ENCODE measurements around the gene JOSD2.

The JOSD2 gene

DNA sequence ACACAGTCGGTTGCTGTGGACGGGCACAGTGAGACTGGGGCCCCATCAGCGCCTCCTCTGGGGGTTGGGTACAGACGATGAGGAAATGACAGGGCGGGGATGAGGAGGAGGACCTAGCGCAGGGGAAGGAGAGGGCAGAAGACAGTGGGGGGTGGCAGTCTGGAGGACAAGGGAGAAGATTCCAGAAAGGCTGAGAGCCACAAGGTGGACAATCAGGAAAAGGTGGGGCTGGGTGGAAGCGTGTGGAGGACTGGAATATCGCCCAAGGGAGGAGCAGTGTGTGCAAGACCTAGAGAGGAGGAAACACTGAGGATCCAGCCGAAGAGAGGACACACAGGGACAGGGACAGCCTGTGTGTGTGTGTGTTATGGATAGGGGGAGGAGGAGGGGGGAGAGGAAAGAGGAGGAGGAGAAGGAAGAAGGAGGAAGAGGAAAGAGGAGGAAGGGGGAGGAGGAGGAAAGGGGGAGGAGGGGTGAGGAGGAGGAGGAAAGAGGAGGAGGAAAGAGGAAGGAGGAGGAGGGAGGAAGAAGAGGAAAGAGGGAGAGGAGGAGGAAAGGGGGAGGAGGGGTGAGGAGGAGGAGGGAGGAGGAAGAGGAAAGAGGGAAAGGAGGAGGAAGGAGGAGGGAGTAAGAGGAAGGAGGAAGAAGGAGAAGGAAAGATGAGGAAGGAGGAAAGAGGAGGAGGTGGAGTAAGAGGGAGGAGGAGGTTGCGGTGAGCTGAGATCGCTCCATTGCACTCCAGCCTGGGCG is 18.5 kb downstream of the JOSD2 start:
- no peak for DNase-seq

DNA sequence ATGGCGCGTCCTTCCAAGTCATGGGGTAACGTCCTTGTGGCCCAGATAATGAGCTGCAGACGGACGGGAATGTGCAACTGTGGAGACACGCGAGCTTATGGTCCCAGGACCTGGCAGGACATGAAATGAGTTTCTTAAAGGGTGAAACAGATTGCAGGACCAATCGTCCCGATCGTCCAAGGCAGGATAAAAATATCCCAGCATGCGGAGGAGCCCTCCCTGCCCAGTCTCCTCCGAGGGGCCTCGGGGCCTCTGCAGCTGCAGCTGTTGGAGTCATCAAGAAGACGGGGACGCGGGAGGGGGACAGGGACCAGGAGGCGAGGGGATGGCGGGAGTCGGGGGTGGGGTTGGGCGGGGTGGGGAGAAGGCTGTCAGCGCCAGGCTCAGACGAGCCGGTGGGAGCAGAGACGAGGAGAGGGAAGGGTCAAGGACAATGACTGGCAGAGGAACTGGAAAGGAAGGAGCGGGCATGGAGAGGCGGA is 20.0 kb downstream of the JOSD2 start:
- no peak for DNase-seq

DNA sequence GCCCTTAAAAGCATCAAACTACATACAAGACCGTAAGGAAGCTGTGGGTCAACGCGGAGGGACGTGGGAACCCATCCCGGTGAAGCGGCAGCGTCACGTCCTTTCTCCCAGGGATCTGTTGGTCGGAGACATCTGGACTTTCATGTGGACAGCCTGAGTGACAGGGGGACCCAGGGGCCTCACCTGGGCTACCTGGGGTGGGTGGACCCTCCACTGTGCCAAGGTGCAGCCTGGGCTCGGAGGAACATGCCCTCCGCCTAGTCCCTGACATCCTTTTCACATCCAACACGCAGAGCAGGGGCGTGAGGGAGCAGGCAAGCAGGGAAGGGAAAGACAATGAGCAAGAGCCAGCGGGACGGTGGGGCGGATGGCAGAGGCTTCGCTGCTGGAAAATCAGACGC is 20.6 kb downstream of the JOSD2 start:
- no peak for DNase-seq

DNA sequence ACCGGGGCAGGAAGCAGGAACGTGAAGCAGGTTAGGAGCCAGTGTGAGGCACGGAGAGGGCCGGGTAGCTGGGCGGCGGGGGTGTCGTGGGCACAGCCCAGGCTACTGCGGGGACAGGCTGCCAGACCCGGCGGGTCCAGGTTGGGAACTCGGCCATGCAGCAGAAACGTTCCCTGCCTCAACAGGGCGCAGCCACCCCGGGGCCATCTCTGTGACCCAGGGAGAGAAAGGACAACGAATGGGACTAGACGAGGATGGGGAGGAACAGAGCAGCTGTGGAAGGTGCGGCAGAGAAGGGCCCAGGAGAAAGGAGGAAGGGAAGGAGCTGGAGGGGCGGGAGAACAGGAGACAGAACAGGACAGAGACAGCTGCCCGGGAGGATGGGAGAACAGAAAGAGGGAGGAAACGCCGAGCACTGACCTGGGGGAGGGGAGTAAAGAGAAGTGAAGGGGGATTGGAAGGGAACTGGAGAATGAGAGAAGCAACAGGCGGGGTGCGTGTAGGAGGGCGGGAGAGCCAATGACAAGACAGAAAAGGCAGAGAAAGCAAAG is 21.5 kb downstream of the JOSD2 start:
- no peak for DNase-seq

DNA sequence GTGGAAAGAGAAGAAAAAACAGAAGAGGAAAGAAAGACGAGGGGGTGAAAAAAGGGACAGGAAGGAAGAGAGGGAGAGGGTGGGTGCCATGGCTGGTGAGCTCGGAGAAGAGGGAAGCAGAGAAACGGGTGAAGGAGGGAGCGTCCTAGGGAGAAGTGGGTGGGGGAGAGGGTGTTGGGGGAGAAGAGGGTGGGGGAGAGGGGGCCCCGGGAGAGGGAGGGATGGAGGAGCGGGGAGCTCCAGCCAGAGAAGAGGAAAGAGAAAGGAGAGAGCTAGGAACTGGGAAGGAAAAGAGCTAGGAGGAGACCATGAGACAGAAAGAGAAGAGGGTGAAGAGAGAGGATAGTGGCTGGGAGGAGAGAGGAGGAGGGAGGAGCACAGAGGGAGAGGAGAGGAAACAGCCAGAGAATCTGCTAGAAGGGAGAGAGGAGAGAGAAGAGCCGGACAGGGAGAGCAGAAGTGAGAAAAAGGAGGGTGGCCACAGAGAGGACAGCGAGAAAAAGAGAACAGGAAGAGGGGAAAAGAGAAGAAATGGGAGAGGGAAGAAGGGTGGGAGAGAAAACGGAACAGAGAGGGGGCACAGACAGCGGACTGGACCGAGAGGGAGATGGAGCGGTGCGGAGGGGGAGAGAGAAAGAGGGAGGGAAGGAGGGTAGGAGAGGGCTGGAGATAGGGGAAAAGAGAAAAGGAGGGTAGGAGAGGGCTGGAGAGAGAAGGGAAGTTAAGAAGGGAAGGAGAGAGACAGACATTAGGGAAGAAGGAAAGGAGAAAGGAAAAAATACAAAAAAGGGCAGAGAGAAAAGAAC is 22.4 kb downstream of the JOSD2 start:
- DNase-seq: no peak

DNA sequence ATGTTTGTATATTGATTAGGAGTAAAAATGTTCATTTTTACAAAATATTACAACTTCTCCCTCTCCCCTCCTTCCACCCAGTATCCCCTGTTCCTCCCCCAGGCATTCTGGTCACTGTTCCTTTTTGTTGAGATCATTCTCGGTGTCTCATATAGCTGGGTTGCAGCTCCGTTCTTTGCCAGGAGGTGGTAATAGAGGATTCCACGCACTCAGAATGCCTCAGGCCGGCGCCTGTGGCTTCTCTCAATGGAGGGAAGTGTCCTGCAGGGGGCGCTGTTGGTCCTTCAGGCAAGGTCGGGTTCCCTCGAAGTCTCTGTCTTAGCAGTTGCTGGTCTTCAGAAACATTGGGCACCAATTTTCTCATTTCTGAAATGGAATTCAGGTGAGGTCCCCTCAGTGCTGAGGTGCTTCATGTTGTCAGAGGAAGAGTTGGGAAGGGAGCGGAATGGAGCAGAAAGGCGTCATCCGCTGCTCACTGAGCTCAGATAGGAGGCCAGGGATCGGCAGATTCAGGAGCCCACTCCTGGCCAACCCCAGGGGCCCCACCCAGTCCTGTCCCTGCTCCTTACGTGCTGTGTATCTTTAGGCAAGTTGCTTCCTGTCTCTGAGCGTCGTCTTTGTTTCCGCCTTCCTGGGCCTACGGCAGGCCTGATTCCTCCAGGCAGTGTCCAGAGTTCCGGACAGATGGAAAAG is 24.0 kb downstream of the JOSD2 start:
- DNase-seq: no peak

DNA sequence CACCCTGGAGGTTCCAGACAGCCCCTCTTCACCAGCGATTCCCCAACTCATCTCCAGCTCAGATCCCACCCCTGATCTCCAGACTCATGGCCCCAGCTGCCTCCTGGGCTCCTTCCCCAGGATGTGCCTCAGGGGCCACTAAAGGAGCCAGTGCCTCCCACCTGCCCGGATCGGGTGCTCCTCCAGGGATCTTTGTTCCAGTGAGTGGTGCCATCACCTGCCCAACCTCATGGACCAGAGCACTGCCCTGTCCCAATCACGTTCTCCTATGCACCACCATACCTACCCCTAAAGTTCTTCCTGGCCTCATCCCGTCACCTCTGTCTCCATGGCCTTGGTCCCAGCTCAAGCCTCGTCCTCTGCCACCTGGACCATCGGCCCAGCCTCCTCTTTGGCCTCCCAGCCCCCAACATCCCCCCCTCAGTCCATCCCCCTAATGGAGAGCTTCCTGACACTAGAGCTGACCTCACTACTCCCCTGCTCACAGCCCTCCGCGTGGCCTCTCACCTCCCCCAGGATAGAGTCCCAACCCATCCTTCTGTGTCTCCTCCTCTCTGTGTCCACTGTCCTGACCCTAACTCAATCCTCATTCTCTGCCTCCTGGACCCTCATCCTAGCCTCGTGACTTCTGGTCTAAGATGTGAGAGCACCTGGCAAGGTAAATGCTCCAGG is 25.6 kb downstream of the JOSD2 start:
- no peak for DNase-seq

DNA sequence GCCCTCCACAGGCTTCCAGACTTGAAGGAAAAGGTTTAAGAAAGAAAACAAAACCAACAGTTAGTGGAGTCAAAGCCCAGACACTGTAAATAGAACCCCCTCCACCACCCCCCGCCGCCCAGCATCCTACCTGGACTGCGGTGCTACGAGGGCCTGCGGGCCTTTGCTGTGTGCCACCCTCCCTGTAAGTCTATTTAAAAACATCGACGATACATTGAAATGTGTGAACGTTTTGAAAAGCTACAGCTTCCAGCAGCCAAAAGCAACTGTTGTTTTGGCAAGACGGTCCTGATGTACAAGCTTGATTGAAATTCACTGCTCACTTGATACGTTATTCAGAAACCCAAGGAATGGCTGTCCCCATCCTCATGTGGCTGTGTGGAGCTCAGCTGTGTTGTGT is 28.1 kb downstream of the JOSD2 start:
- DNase-seq: no peak

DNA sequence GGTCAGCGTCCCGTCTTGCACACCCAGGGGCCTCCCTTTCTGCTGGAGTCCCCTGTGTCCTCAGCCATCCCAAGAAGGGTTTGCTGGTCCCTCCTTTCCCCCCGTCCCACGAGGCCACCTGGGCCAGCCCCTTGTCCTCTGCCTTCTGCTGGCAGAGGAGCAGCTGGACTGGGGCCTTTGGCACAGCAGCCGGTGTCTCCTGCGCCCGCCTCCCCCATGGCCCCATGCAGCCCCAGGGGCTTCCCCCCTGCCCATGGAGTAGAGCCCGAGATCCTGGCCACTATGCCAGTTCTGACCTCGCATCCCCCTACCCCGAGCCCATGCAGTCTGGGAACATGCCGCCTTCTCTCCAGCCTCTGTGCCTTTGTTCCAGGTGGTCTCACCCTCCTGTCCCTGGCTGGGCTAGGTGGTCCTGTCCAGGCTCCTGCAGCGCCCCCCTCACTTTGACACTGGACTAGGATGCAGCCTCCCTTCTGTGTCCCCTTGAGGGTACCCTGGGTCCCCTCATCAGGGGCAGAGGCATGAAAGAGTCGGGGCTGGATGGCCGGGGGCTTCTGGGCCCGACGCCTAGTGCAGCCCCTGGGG is 28.6 kb downstream of the JOSD2 start:
- no peak for DNase-seq

DNA sequence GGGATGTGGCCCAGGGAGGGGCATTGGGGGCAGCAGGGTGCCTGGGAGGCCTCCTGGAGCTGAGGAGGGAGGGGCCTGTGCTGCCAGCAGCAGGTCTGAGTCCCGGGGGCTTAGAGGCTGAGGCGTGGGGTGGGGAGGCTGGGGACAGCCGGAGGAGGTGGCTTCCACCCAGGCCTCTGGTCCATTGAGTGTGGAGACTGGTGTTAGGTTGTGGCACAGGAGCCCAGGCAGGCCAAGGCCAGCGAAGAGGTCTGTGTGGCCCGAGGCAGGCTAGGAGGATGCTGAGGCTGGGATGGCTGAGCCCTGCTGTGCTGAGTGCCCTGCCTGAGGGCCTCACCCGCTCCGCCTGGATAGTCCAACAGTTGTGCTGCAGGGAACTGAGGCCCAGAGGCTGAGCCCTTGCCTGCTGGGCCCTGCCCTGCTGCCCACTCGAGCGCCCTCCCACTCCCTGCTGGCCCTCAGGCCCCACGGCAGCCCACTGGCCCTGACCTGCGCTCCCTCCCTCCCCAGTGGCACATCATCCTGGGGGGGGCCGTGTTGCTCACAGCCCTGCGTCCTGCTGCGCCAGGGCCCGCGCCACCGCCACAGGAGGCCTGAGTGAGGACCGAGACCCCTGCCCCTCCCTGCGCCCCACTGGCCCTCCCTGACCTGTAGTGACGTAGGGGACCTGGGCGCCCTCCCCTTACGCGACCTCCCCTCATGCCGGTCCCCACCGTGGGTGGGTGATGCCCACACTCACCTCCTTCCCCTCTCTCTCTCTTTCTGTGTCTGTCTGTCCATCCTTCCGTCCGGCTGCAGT is 29.4 kb downstream of the JOSD2 start:
- DNase-seq: no peak

DNA sequence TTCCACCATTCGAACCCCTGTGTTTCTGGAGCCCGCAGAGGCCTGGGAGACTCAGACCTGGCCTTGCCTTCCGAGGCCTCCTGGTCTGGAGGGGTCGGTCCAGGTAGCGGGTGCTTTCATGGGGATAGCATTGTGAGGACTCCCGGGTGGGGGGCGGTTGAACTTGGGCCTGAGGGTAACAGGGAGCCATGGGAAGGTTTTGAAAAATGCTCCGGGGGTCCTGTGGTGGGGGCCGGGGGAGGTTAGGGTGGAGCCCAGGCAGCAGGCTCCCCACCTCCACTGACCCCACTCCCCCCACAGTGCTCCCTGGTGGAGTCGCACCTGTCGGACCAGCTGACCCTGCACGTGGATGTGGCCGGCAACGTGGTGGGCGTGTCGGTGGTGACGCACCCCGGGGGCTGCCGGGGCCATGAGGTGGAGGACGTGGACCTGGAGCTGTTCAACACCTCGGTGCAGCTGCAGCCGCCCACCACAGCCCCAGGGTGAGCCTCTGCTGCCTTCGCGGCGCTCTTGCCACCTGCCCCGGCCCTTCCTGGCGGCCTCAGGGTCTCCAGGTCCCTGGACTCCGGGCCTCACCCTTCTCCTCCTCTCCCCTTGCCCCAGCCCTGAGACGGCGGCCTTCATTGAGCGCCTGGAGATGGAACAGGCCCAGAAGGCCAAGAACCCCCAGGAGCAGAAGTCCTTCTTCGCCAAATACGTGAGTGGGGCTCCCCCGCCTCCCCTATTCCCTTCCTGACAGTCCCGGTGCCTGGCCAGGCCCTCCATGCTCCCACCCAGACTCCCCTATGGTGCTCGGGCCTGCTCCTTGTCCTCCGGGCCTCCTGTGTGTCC is 30.5 kb downstream of the JOSD2 start:
- no peak for DNase-seq

DNA sequence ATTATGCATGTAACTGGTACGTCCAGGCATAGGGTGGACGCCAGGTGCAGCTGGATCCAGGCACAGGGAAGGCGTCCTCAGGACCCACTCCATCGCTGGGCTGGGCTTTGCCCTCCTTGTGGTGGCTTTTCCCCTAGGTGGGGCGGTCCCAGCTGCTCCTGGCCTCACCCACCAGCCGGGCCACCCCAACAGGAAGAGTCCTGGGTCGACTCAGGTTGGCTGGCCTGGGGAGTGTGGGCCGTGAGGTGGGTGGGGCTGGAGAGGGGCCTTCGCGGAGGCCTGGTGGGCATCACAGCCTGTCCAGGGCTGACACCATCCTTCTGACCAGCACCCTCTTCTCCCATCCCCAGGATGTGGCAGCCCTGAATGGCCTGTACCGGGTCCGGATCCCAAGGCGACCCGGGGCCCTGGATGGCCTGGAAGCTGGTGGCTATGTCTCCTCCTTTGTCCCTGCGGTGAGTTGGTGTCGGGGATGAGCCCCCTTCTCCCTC is 31.2 kb downstream of the JOSD2 start:
- no peak for DNase-seq

DNA sequence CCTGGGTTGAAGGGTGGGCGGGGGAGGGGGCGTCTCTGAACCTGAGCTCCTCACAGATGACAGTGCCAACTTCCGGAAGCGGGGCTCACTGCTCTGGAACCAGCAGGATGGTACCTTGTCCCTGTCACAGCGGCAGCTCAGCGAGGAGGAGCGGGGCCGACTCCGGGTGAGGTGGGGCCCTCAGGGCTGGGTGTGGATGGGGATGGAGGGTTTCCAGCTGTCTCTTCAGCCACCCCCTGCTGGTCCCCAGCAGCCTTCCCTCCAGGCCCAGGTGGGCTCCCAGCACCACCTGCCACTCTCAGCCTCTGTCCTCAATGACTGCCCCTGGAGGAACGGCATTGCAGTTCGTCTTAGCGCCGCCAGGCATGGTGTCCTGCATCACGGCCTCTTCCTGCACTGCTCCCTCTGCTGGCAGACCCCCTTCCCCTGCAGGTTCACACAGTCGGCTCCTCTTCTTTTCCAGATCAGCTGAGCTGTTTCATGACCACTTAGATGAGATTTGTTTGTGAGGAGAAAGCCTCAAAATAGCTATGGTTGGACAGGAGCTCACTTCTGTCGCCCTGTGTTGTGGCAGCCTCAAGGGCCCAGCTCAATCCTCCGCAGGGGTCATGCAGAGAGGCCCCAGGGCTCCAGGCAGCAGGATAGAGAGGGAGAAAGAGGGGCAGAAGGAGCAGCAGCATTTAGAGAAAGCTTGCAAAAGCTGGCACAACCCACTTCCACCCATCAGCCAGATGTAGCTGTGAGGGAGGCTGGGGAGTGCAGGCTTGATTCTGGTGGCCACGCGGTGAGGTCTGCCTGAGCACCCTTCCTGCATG is 31.9 kb downstream of the JOSD2 start:
- DNase-seq: no peak

DNA sequence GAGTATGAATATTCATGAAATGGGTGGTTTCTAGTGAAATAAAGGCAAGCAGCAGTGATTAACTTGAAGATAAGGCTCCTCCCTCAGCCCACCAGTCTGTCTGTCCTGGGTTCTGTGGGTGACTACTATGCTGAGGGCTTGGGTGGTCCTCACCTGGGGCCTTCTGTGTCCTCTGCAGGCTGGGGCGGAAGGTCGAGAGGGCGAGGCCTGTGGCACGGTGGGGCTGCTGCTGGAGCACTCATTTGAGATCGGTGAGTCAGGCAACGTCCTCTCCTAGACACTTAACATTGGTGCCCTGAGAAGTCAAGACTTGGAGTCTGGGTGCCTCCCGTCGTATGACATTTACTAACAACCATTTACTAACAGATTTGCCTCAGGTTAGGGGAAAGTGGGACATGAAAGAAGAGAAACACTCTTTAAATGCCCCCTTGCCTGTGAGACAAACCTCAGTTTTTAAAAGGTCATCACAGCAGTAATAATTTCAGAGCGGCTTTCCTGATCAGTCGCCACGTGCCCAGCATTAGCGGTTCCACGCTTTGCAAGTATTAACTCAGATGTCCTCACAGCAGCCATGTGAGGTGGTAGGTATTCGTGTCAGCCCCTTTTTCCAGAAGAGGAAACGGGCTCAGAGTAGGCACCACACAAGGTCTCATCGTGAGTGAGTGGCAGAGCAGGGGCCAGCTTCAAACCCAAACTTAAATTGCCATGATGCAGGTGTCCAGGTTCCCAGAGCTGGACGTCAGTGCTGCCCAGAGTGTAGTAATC is 33.1 kb downstream of the JOSD2 start:
- no peak for DNase-seq

DNA sequence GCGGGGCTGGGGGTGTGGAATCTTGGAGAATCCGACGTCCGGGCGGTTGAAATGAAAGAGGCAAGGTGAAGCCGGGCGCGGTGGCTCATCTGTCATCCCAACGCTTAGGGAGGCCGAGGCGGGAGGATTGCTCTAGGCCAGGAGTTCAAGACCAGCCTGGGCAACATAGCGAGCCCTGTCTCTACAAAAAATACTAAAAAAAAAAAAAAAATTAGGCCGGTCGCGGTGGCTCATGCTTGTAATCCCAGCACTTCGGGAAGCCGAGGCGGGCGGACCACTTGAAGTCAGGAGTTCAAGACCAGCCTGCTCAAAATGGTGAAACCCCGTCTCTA is 34.1 kb downstream of the JOSD2 start:
- DNase-seq: no peak

DNA sequence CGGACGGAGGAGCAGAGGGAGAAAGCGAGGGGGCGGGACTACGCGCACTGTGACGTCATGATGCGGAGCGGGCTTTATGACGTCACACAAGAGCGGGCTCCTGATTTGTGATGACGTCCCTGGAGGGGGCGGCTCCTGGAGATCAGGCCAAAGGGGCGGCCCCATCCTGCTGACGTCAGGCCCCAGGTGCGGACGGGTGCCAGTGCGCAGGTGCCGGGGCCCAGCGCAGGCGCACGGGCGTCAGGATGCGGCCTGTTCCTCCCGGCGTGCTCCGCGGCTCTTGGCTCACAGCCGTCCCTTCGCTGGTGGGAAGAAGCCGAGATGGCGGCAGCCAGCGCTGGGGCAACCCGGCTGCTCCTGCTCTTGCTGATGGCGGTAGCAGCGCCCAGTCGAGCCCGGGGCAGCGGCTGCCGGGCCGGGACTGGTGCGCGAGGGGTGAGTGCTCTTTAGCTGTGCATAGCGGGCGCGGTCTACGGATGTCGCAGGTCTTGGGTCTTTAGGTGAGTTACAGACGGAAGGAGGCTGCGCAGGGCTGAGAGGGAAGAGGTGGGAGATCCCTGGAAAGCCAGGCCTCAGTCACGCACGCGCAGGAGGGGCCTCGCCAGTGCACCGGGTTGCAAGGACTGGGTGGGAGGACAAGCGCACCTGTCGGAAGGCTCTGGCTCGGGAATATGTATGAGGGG is 34.6 kb downstream of the JOSD2 start, which contains the start of the genes EMC10 and GARIN5A:
EMC10 (plus strand) TSS at position 284 of the 683 bp plus-strand sequence; CDS start at position 322, 38 bp downstream.
GARIN5A (minus strand) TSS at position 625 of the 683 bp plus-strand sequence; CDS start at position 165, 460 bp downstream.
- DNase-seq: peak; percentile 98

DNA sequence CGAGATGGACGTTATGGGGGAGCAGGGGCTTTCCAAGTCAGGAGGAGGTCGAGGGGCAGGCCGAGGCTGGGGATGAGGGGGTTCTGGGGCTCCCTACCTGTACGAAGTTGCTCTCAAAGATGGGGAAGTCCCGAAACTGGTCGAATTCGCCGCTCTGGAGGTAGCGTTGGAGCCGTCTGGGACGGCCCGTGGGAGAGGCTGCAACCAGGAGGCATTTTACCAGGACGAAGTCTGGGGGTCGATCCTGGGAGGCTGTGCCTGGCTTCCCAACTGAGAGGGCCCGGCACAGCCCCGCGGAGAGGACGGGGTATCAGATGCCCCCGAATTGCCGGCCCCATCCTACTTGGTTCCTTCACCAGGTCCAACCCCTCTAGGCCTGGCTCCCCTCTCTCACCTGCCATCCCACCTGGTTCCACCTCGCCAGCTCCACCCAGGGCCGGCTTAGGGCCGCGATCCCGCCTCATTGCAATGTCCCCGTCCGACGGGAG is 35.2 kb downstream of the JOSD2 start:
- no peak for DNase-seq

DNA sequence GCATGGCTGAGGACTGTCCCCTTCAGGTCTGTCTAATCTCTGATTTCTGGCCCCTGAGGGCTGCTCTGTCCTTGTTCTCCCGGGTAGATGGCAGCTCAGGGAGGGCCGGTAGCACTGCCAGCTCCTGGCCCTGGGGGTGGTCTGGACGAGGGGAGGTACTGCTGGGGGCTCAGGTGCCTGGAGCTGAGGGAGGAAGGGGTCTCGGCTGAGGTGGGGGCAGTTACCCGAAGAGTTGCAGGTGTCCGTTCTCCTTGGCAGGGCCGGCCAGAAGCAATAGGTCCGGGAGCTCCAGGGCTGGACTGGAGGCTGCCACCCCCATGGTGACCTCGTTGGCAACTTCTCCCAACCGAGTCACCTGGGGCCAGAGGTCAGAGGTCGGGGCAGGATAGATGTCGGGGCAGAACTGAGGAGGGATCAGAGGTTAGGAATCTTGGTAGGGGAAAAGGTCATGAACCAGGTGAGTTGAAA is 35.9 kb downstream of the JOSD2 start:
- no peak for DNase-seq
